GM12878 (cell line): ENCODE results near the gene USP35. TPM values are rescaled to one million over a fixed set of nuclear protein-coding genes. Genes with fewer than 3 reads are reported as not detected.

Source experiments
- ATAC-seq: fragments of 200-7000 bp; cut with Tn5 transposase; 3 replicates; pipeline ENCODE4 v1.9.1; 2020; ENCODE audit warnings: mild to moderate bottlenecking, moderate library complexity
- BruUV-seq: library from RNA; stranded (reverse); fragments of 400-500 nt; replicated peaks from 2 replicates; lab custom pipeline; 2021; lab: Mats Ljungman, UMichigan
- CTCF ChIA-PET: fragments of 300-600 bp; sonication (Branson Sonifier 250); formaldehyde crosslinking; extraction: SDS; loops from one replicate; lab custom pipeline; 2021; ENCODE audit warnings: inconsistent platforms; lab: Yijun Ruan, JAX
- POLR2A ChIA-PET: fragments of 350-600 bp; formaldehyde crosslinking; extraction: SDS; loops from one replicate; lab custom pipeline; 2021; ENCODE audit warnings: inconsistent platforms; lab: Charles Lee
- RAD21 ChIA-PET: fragments of 300-600 bp; sonication (Branson Sonifier 250); formaldehyde crosslinking; loops from one replicate; lab custom pipeline; 2023; ENCODE audit warnings: antibody characterized with exemption; ENCODE audit not compliant: unreplicated experiment; lab: Charles Lee
- SMC1A ChIA-PET: fragments of 300-600 bp; sonication (Branson Sonifier 250); formaldehyde crosslinking; loops from one replicate; lab custom pipeline; 2023; ENCODE audit not compliant: unreplicated experiment, uncharacterized antibody; lab: Charles Lee
- DNase-seq: peaks from one replicate; pipeline ENCODE4 v3.0.0-alpha.2; 2011; ENCODE audit warnings: low read depth, low spot score
- FAIRE-seq: peaks from 3 replicates; lab custom pipeline; 2011; peaks lifted over from hg19 to GRCh38; lab: Jason Lieb, UNC
- H2AFZ ChIP-seq: 2 replicates; pipeline ENCODE4 v1.6.0; 2011; ENCODE audit warnings: low read depth, low read length, control low read depth; ENCODE audit not compliant: control insufficient read depth
- H3K27ac ChIP-seq: 2 replicates; pipeline ENCODE4 v1.5.1; 2011; ENCODE audit warnings: control low read depth; ENCODE audit not compliant: control insufficient read depth, insufficient read depth
- H3K27me3 ChIP-seq, 2 experiments: replicated peaks in 1 of 2; 2 replicates each; pipeline versions ENCODE4 v1.6.0 to v1.6.1; 2011; ENCODE audit warnings: low read length in 1 of 2; ENCODE audit not compliant: control insufficient read depth in 2 of 2, insufficient read depth in 2 of 2
- H3K36me3 ChIP-seq, 2 experiments: 2 replicates each; pipeline ENCODE4 v1.5.1; 2011; ENCODE audit warnings: low read length in 1 of 2; ENCODE audit not compliant: control insufficient read depth in 2 of 2, insufficient read depth in 2 of 2
- H3K4me1 ChIP-seq: 2 replicates; pipeline ENCODE4 v1.6.1; 2011; ENCODE audit warnings: mild to moderate bottlenecking, low read length, moderate library complexity, mixed read lengths; ENCODE audit not compliant: control insufficient read depth, insufficient read depth
- H3K4me2 ChIP-seq: 2 replicates; pipeline ENCODE4 v1.6.0; 2011; ENCODE audit warnings: control low read depth; ENCODE audit not compliant: control insufficient read depth, insufficient read depth
- H3K4me3 ChIP-seq: fragments of 200-600 bp; sonication (generic); 2 replicates; pipeline ENCODE4 v1.5.1; 2016
- H3K79me2 ChIP-seq: 2 replicates; pipeline ENCODE4 v1.6.0; 2011; ENCODE audit warnings: low read length; ENCODE audit not compliant: control insufficient read depth, insufficient read depth
- H3K9ac ChIP-seq: 2 replicates; pipeline ENCODE4 v1.8.0; 2011; ENCODE audit warnings: low read length, control low read depth, mixed read lengths; ENCODE audit not compliant: control insufficient read depth, insufficient read depth
- H3K9me3 ChIP-seq: replicated peaks from 3 replicates; pipeline ENCODE4 v1.5.1; 2011; ENCODE audit warnings: mild to moderate bottlenecking, low read length; ENCODE audit not compliant: control insufficient read depth, insufficient read depth
- H4K20me1 ChIP-seq: 2 replicates; pipeline ENCODE4 v1.6.0; 2011; ENCODE audit not compliant: control insufficient read depth, insufficient read depth
- ASH2L ChIP-seq: fragments of 300-600, 200-600 bp; sonication (generic); IDR thresholded peaks from 2 replicates; pipeline ENCODE4 v1.6.1; 2017; ENCODE audit warnings: low read depth, mild to moderate bottlenecking, borderline replicate concordance
- ATF2 ChIP-seq: IDR thresholded peaks from 2 replicates; pipeline ENCODE4 v1.6.1; 2012; ENCODE audit warnings: low read length, inconsistent platforms
- BHLHE40 ChIP-seq, 2 experiments: fragments of 450-650 bp in 1 of 2; IDR thresholded peaks; 2 replicates each; pipeline ENCODE4 v1.6.1; 2011 to 2017; ENCODE audit warnings: low read depth in 2 of 2, borderline replicate concordance in 1 of 2, improper control_type of control experiment in 1 of 2, low read length in 1 of 2, mild to moderate bottlenecking in 1 of 2
- ESRRA ChIP-seq: IDR thresholded peaks from 2 replicates; pipeline ENCODE4 v1.6.1; 2012; ENCODE audit warnings: mild to moderate bottlenecking, low read length, improper control_type of control experiment
- HSF1 ChIP-seq: fragments of 150-350 bp; IDR thresholded peaks from 2 replicates; pipeline ENCODE4 v1.6.1; 2014; ENCODE audit warnings: mild to moderate bottlenecking, low read depth, low read length
- MEF2B ChIP-seq: fragments of 450-650 bp; IDR thresholded peaks from 2 replicates; pipeline ENCODE4 v1.6.1; 2018; ENCODE audit warnings: mild to moderate bottlenecking, moderate library complexity; ENCODE audit not compliant: partially characterized antibody, poor library complexity, severe bottlenecking
- NFIC ChIP-seq: IDR thresholded peaks from 2 replicates; pipeline ENCODE4 v1.6.1; 2012; ENCODE audit warnings: low read depth, mild to moderate bottlenecking, inconsistent platforms, low read length, moderate library complexity
- SREBF1 ChIP-seq: IDR thresholded peaks from 2 replicates; pipeline ENCODE4 v1.6.1; 2012; ENCODE audit warnings: mild to moderate bottlenecking, low read length
- USF2 ChIP-seq: IDR thresholded peaks from 2 replicates; pipeline ENCODE4 v1.6.1; 2011; ENCODE audit warnings: low read depth, low read length, improper control_type of control experiment, borderline replicate concordance
- ZNF592 ChIP-seq: fragments of 450-650 bp; IDR thresholded peaks from 2 replicates; pipeline ENCODE4 v1.6.1; 2017; ENCODE audit warnings: mild to moderate bottlenecking, moderate library complexity
- WGBS: methylation state at CpG from one replicate; pipeline ENCODE4 v1.1.6; 2016; ENCODE audit warnings: low lambda C conversion rate; ENCODE audit not compliant: insufficient replicate concordance, insufficient coverage; ENCODE audit errors: missing lambda C conversion rate; 5-methylcytosine and 5-hydroxymethylcytosine counted together
- in situ Hi-C: fragments of 300-500 bp; cut with MboI; formaldehyde crosslinking; loops from 9 replicates; pipeline ENCODE4 v1.14.3; 2018; ENCODE audit warnings: mixed read lengths
- intact Hi-C: fragments of 100-400 bp; cut with micrococcal nuclease; formaldehyde crosslinking; loops from one replicate; pipeline ENCODE4 v1.14.2; 2022; ENCODE audit not compliant: unreplicated experiment
- polyA plus RNA-seq, 11 experiments: library from polyadenylated mRNA; depleted of rRNA in 4 of 11; unstranded in 6 of 11; stranded (reverse) in 5 of 11; fragments of >200 nt; fragmentation: Nextera tagmentation in 4 of 11; fragmentation: Illumina TruSeq in 1 of 11; extraction: Ambion mirVana in 4 of 11; extraction: Trizol in 1 of 11; gene quantifications; 1 replicate in 1 of 11; 2 replicates in 10 of 11; pipeline versions ENCODE4 v1.2.1 to v1.2.3, GENCODE V29; 2011 to 2016; ENCODE audit warnings: inconsistent platforms in 2 of 11, missing spikeins in 2 of 11, low read depth in 1 of 11
- total RNA-seq, 4 experiments: library from RNA; depleted of rRNA in 3 of 4; stranded (reverse); fragments of >200 nt in 3 of 4; fragmentation: Illumina TruSeq in 1 of 4; extraction: Trizol in 1 of 4; gene quantifications; 2 replicates each; pipeline versions ENCODE4 v1.2.1 to v1.2.3, GENCODE V29; 2013 to 2021

Gene USP35
- total and polyA plus RNA-seq, 10 of the 15 experiments (the other 5 are each of a cell fraction or from before 2014, with no cell fraction given): 0.13 to 6.4 (median 3.1) TPM; not detected in 1

GRCh38 chr11:78226684-78227680, 38.3 kb downstream of the USP35 start:
- Histone ChIP-seq H3K27me3 (no peaks in the 10 kb centered on the region), H4K20me1 (no peaks in the 10 kb centered on the region), H3K36me3 (0 out of 4 replicates have a peak, but pooled peaks cover 0 to under 1% of the 10 kb centered on the region in 2 experiments), H3K4me2 (peak overlapping the region; percentile 60), H3K9me3 (no peaks in the 10 kb centered on the region), H3K9ac (peak overlapping the region; percentile 10; the same call in 1 of the 2 replicates), H3K4me3 (no peak overlapping the region; the same call in 1 of the 2 replicates), H2AFZ (no peak overlapping the region; the same call in none of the 2 replicates), H3K79me2 (no peaks in the 10 kb centered on the region), H3K27ac (peak overlapping the region; percentile 75), H3K4me1 (peaks cover 45% of the 10 kb centered on the region)
- no TSS peak for BruUV-seq
- in situ Hi-C loops: no loop called here
- SMC1A ChIA-PET: interaction anchor here (0.7 to 3.1 kb wide), 22 partner anchors 8 to 347 kb away, joined by 3 to 89 read pairs (median 4); partner anchors contain the start of genes GAB2, NARS2 and NDUFC2
- RAD21 ChIA-PET: interaction anchor here (0.7 to 5.2 kb wide), 15 partner anchors 8 to 360 kb away, joined by 3 to 124 read pairs (median 4); partner anchors contain the start of genes GAB2 and NARS2
- CTCF ChIA-PET: interaction anchor here (0.7 to 8.1 kb wide), 26 partner anchors 8 to 489 kb away, joined by 3 to 181 read pairs (median 7); partner anchors contain the start of genes GAB2, KCTD21, NARS2 and USP35
- peak; percentile 43 for DNase-seq
- no peak for FAIRE-seq
- 65% methylated on average over 12 of the region's 12 CpGs for WGBS
- ATAC-seq: peak; percentile 26
- intact Hi-C loops: no loop called here
- POLR2A ChIA-PET: interaction anchor here (0.6 to 1.6 kb wide), 5 partner anchors 19 to 883 kb away, joined by 3 to 6 read pairs (median 4); partner anchors contain the start of gene NARS2
- peak; percentile 23; the same call in 1 of the 2 replicates for TF ChIP-seq ASH2L
- TF ChIP-seq HSF1: no peak
- no peak for TF ChIP-seq MEF2B
- 0 out of 4 replicates have a peak, but pooled peaks of 1 of the 2 experiments have one; percentile 16 for TF ChIP-seq BHLHE40 (IDR thresholded peaks at IDR 0.05; ENCODE audit: borderline replicate concordance in 1 of 2, low read depth in 2 of 2, low read length in 1 of 2)
- TF ChIP-seq ATF2: 0 out of 2 replicates have a peak, but pooled peaks have one; percentile 14
- TF ChIP-seq NFIC: no peak
- 0 out of 2 replicates have a peak, but pooled peaks have one; percentile 42 for TF ChIP-seq ESRRA
- no peak for TF ChIP-seq USF2
- no peak for TF ChIP-seq ZNF592
- TF ChIP-seq SREBF1: no peak
